B cell (primary cell): ENCODE measurements around the gene GFOD1.

Source experiments
- EZH2 ChIP-seq: IDR thresholded peaks from 2 replicates; pipeline ENCODE4 v1.6.1; 2012; ENCODE audit warnings: borderline replicate concordance, low read depth, mild to moderate bottlenecking, moderate library complexity, low read length; ENCODE audit not compliant: insufficient read depth, poor library complexity, severe bottlenecking
- TF ChIP-seq, protein P1 (sequence below): fragments of 200-600 bp; IDR thresholded peaks from one replicate; pipeline ENCODE4 v1.8.0; 2022; ENCODE audit warnings: antibody characterized with exemption, mild to moderate bottlenecking

DNA sequence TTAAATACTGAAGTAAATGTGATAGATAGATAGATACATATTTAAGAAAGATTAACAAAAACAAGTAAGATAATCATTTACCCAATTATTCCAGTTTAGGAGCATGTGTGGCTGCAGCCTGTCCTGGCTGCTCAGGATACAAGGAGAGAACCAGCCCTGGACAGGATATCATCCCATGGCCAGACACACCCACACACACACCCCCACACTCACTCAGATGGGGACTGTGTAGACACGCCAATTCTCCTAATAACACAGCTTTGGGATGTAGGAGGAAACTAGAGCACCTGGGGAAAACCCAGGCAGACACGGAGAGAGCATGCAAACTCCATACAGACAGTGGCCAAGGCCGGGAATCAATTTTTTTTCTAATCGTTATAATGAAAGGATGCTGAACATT is 45.6 kb downstream of the GFOD1 start:
- TF ChIP-seq, protein P1, sequence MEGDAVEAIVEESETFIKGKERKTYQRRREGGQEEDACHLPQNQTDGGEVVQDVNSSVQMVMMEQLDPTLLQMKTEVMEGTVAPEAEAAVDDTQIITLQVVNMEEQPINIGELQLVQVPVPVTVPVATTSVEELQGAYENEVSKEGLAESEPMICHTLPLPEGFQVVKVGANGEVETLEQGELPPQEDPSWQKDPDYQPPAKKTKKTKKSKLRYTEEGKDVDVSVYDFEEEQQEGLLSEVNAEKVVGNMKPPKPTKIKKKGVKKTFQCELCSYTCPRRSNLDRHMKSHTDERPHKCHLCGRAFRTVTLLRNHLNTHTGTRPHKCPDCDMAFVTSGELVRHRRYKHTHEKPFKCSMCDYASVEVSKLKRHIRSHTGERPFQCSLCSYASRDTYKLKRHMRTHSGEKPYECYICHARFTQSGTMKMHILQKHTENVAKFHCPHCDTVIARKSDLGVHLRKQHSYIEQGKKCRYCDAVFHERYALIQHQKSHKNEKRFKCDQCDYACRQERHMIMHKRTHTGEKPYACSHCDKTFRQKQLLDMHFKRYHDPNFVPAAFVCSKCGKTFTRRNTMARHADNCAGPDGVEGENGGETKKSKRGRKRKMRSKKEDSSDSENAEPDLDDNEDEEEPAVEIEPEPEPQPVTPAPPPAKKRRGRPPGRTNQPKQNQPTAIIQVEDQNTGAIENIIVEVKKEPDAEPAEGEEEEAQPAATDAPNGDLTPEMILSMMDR: no peak
- no peak for TF ChIP-seq EZH2
